HCT116 (cell line): ENCODE data around the gene CDH13. TPM values are rescaled to one million over a fixed set of nuclear protein-coding genes. Genes with fewer than 3 reads are reported as not detected.

Source experiments
- ATAC-seq: fragments of 200-7000 bp; cut with Tn5 transposase; 2 replicates; pipeline ENCODE4 v1.9.1; 2020; ENCODE audit warnings: mild to moderate bottlenecking, moderate library complexity
- BruUV-seq: library from RNA; stranded (reverse); fragments of 400-500 nt; replicated peaks from 2 replicates; lab custom pipeline; 2021; lab: Mats Ljungman, UMichigan
- CTCF ChIA-PET: fragments of 300-600 bp; sonication (Branson Sonifier 250); formaldehyde crosslinking; loops from one replicate; lab custom pipeline; 2021; ENCODE audit warnings: antibody characterized with exemption; lab: Charles Lee
- POLR2A ChIA-PET: fragments of 300-600, 350-600 bp; sonication (Branson Sonifier 250); formaldehyde crosslinking; loops from one replicate; lab custom pipeline; 2021; ENCODE audit warnings: antibody characterized with exemption; lab: Charles Lee
- RAD21 ChIA-PET, 2 experiments: fragments of 300-600 bp; sonication (Branson Sonifier 250); formaldehyde crosslinking; loops; one replicate each; lab custom pipeline; 2023; ENCODE audit warnings: low total read pairs in 2 of 2; ENCODE audit not compliant: uncharacterized antibody in 2 of 2, unreplicated experiment in 2 of 2, low non-redundant PET in 1 of 2; lab: Charles Lee
- DNase-seq: peaks from one replicate; pipeline ENCODE4 v3.0.0-alpha.2; 2010; ENCODE audit warnings: low read depth, low spot score
- H2AFZ ChIP-seq: fragments of 200-600 bp; shearing (Covaris generic), sonication (generic); 2 replicates; pipeline ENCODE4 v1.6.1; 2017; ENCODE audit warnings: low read depth, mixed run types, mixed read lengths, antibody characterized with exemption, low read length; ENCODE audit not compliant: poor library complexity, severe bottlenecking
- H3K27ac ChIP-seq: 2 replicates; pipeline ENCODE4 v1.5.1; 2012; ENCODE audit warnings: low read depth, low read length
- H3K27me3 ChIP-seq: fragments of 200-600 bp; sonication (generic); 2 replicates; pipeline ENCODE4 v1.6.1; 2016; ENCODE audit warnings: mixed run types, low read length, mixed read lengths; ENCODE audit not compliant: insufficient read depth
- H3K36me3 ChIP-seq, 2 experiments: fragments of 200-500 bp in 1 of 2; fragments of 200-600 bp in 1 of 2; sonication (Bioruptor generic) in 1 of 2; sonication (generic) in 1 of 2; 2 replicates each; pipeline versions ENCODE4 v1.5.1 to v1.6.1; 2014 to 2016; ENCODE audit warnings: low read length in 2 of 2, inconsistent platforms in 1 of 2, mixed read lengths in 1 of 2, mixed run types in 1 of 2; ENCODE audit not compliant: insufficient read depth in 2 of 2, control insufficient read depth in 1 of 2
- H3K4me1 ChIP-seq, 2 experiments: fragments of 200-600 bp in 1 of 2; sonication (generic) in 1 of 2; 2 replicates each; pipeline versions ENCODE4 v1.5.1 to v1.6.1; 2012 to 2017; ENCODE audit warnings: low read length in 2 of 2, inconsistent platforms in 1 of 2, mild to moderate bottlenecking in 1 of 2, mixed read lengths in 1 of 2, mixed run types in 1 of 2, moderate library complexity in 1 of 2; ENCODE audit not compliant: insufficient read depth in 2 of 2, control insufficient read depth in 1 of 2
- H3K4me2 ChIP-seq: fragments of 200-600 bp; sonication (generic); 2 replicates; pipeline ENCODE4 v1.6.1; 2017; ENCODE audit warnings: mixed run types, low read length, mixed read lengths
- H3K4me3 ChIP-seq, 2 experiments: fragments of 200-600 bp in 1 of 2; sonication (generic) in 1 of 2; replicated peaks in 1 of 2; 2 replicates each; pipeline ENCODE4 v1.5.1; 2011 to 2016; ENCODE audit warnings: low read length in 2 of 2, control low read depth in 1 of 2, low read depth in 1 of 2, mild to moderate bottlenecking in 1 of 2, mixed read lengths in 1 of 2, mixed run types in 1 of 2
- H3K79me2 ChIP-seq: fragments of 200-600 bp; sonication (generic); 2 replicates; pipeline ENCODE4 v1.6.1; 2017; ENCODE audit warnings: mild to moderate bottlenecking, mixed run types, low read length, moderate library complexity, mixed read lengths; ENCODE audit not compliant: insufficient read depth
- H3K9ac ChIP-seq: fragments of 200-600 bp; sonication (generic); 2 replicates; pipeline ENCODE4 v1.6.1; 2016; ENCODE audit warnings: low read length, mixed read lengths
- H3K9me2 ChIP-seq: fragments of 200-600 bp; sonication (generic), shearing (Covaris generic); 2 replicates; pipeline ENCODE4 v1.6.1; 2017; ENCODE audit warnings: mixed run types, mild to moderate bottlenecking, moderate library complexity; ENCODE audit not compliant: insufficient read depth
- H3K9me3 ChIP-seq, 2 experiments: fragments of 200-500 bp in 1 of 2; fragments of 200-600 bp in 1 of 2; sonication (Bioruptor generic) in 1 of 2; sonication (generic) in 1 of 2; 2 replicates each; pipeline ENCODE4 v1.6.1; 2014 to 2017; ENCODE audit warnings: low read length in 2 of 2, mixed read lengths in 2 of 2, inconsistent platforms in 1 of 2, low read depth in 1 of 2, mild to moderate bottlenecking in 1 of 2, mixed run types in 1 of 2, moderate library complexity in 1 of 2; ENCODE audit not compliant: control insufficient read depth in 1 of 2, insufficient read depth in 1 of 2
- H4K20me1 ChIP-seq: fragments of 200-600 bp; sonication (generic), shearing (Covaris generic); 2 replicates; pipeline ENCODE4 v1.6.1; 2017; ENCODE audit warnings: mixed run types, mild to moderate bottlenecking, moderate library complexity; ENCODE audit not compliant: insufficient read depth
- CTCF ChIP-seq, 3 experiments: fragments of 200-600 bp in 1 of 3; sonication (generic) in 1 of 3; IDR thresholded peaks in 2 of 3; conservative IDR thresholded peaks in 1 of 3; 2 replicates each; pipeline ENCODE4 v1.5.1; 2012 to 2017; ENCODE audit warnings: low read depth in 2 of 3, low read length in 2 of 3, antibody characterized with exemption in 1 of 3, borderline replicate concordance in 1 of 3, control low read depth in 1 of 3, mild to moderate bottlenecking in 1 of 3, mixed read lengths in 1 of 3, mixed run types in 1 of 3, moderate library complexity in 1 of 3; ENCODE audit not compliant: insufficient read depth in 1 of 3
- ELF1 ChIP-seq: IDR thresholded peaks from 2 replicates; pipeline ENCODE4 v1.6.1; 2012; ENCODE audit warnings: low read depth, borderline replicate concordance
- FOSL1 ChIP-seq: IDR thresholded peaks from 2 replicates; pipeline ENCODE4 v1.6.1; 2012; ENCODE audit warnings: low read depth
- JUND ChIP-seq: IDR thresholded peaks from 2 replicates; pipeline ENCODE4 v1.6.1; 2012
- MAX ChIP-seq: IDR thresholded peaks from 2 replicates; pipeline ENCODE4 v1.6.1; 2012
- POLR2A ChIP-seq: IDR thresholded peaks from 2 replicates; pipeline ENCODE4 v1.7.0; 2011; ENCODE audit warnings: borderline replicate concordance; ENCODE audit not compliant: insufficient read depth, insufficient read length; ENCODE audit errors: extremely low read depth
- RAD21 ChIP-seq: IDR thresholded peaks from 2 replicates; pipeline ENCODE4 v1.6.1; 2012; ENCODE audit warnings: low read depth, mild to moderate bottlenecking
- SP1 ChIP-seq: IDR thresholded peaks from 2 replicates; pipeline ENCODE4 v1.6.1; 2012; ENCODE audit warnings: low read depth
- SRF ChIP-seq: IDR thresholded peaks from 2 replicates; pipeline ENCODE4 v1.6.1; 2012; ENCODE audit warnings: low read depth
- YY1 ChIP-seq: IDR thresholded peaks from 2 replicates; pipeline ENCODE4 v1.6.1; 2011; ENCODE audit warnings: low read length, low read depth, moderate library complexity, mild to moderate bottlenecking; ENCODE audit not compliant: insufficient replicate concordance; ENCODE audit errors: extremely low read depth
- ZBTB33 ChIP-seq: IDR thresholded peaks from 2 replicates; pipeline ENCODE4 v1.6.1; 2011; ENCODE audit warnings: mild to moderate bottlenecking, low read length, moderate library complexity; ENCODE audit not compliant: insufficient replicate concordance; ENCODE audit errors: extremely low read depth
- ZFX ChIP-seq: fragments of 450-650 bp; IDR thresholded peaks from 2 replicates; pipeline ENCODE4 v1.6.1; 2017
- ZNF274 ChIP-seq: fragments of 200-500 bp; sonication (Bioruptor generic); IDR thresholded peaks from 2 replicates; pipeline ENCODE4 v1.6.1; 2014; ENCODE audit warnings: mild to moderate bottlenecking, low read depth, low read length, inconsistent platforms
- intact Hi-C: fragments of 100-400 bp; cut with micrococcal nuclease; formaldehyde crosslinking; loops from 2 replicates; pipeline ENCODE4 v1.10.0; 2022
- total RNA-seq: library from RNA; stranded (reverse); gene quantifications from one replicate; pipeline ENCODE4 v1.2.1, GENCODE V29; 2021; ENCODE audit not compliant: unreplicated experiment

The CDH13 gene
- total RNA-seq, 1 experiment from 2014 or later, result not detected

- Histone ChIP-seq H3K36me3 (no peaks in the 10 kb centered on the region), H3K9me2 (no peaks in the 10 kb centered on the region), H3K9ac (no peak overlapping the region), H3K4me1 (no peaks in the 10 kb centered on the region), H3K27me3 (no peaks in the 10 kb centered on the region), H3K27ac (no peak overlapping the region), H3K79me2 (no peaks in the 10 kb centered on the region), H3K9me3 (peaks cover 5 to 31% of the 10 kb centered on the region in 2 experiments; a peak in 3 of 4 replicates), H3K4me3 (no peak overlapping the region), H3K4me2 (no peak overlapping the region), H4K20me1 (no peaks in the 10 kb centered on the region), H2AFZ (no peak overlapping the region)
- CTCF ChIA-PET, result no interaction called here
- DNase-seq (no peak), ATAC-seq (no peak)
- POLR2A ChIA-PET, result no interaction called here
- RAD21 ChIA-PET, result no interaction called here
- TF ChIP-seq CTCF (IDR thresholded peaks at IDR 0.05 in 2 of 3, conservative IDR thresholded peaks at IDR 0.05 in 1 of 3; ENCODE audit: borderline replicate concordance in 1 of 3, insufficient read depth in 1 of 3, low read depth in 2 of 3, low read length in 2 of 3), result no peak
- TF ChIP-seq ZNF274, result no peak
- no peak for TF ChIP-seq ZBTB33
- no peak for TF ChIP-seq SP1
- TF ChIP-seq YY1, result no peak
- TF ChIP-seq JUND, result no peak
- no peak for TF ChIP-seq RAD21
- TF ChIP-seq ZFX, result no peak
- no peak for TF ChIP-seq MAX
- no peak for TF ChIP-seq SRF
- no peak for TF ChIP-seq ELF1
- TF ChIP-seq FOSL1, result no peak
- no peak for TF ChIP-seq POLR2A
- intact Hi-C loops, result no loop called here
- no TSS peak for BruUV-seq
Measured at GRCh38 chr16:83171396-83171795, 544.6 kb downstream of the CDH13 start.
